ENCODE measurements around the gene SKIL. TPM values are rescaled to one million over a fixed set of nuclear protein-coding genes. Genes with fewer than 3 reads are reported as not detected.

SKIL gene
- total RNA-seq, 4 donors from 2014 or later, result 15.0 to 26.1 (median 24.8) TPM

- Histone ChIP-seq H3K27me3 (no peaks in the 10 kb centered on the region), H3K36me3 (peaks cover 0 to 5% (median 0%) of the 10 kb centered on the region in 3 donors), H3K4me1 (peaks cover 0 to 5% (median 0%) of the 10 kb centered on the region in 3 donors), H3K4me3 (no peak overlapping the region), H3K9me3 (no peaks in the 10 kb centered on the region), H3K27ac (no peak overlapping the region)
- WGBS, 2 donors, result 70 to 84% methylated on average over 2 of the region's 2 CpGs
- no peak for TF ChIP-seq CTCF (IDR thresholded peaks at IDR 0.05)
- no peak for DNase-seq
- intact Hi-C loops (cut with DNase I), result no loop called here
Observed at GRCh38 chr3:170428095-170428494, 70.6 kb downstream of the SKIL start.

GRCh38 chr3:170429050-170429449 lies 71.5 kb downstream of the SKIL start:
- H3K9me3 ChIP-seq, result no peaks in the 10 kb centered on the region
- no peak for DNase-seq
- peaks cover 0 to 5% (median 0%) of the 10 kb centered on the region in 3 donors for H3K36me3 ChIP-seq
- no peak for TF ChIP-seq CTCF (IDR thresholded peaks at IDR 0.05)
- TF ChIP-seq POLR2A (IDR thresholded peaks at IDR 0.05), result no peak
- no peak overlapping the region for H3K4me3 ChIP-seq
- WGBS, 2 donors, result 76 to 89% methylated on average over 1 of the region's 1 CpG
- peaks cover 0 to 5% (median 0%) of the 10 kb centered on the region in 3 donors for H3K4me1 ChIP-seq
- no peak overlapping the region for H3K27ac ChIP-seq
- intact Hi-C loops (cut with DNase I), result no loop called here
- no peaks in the 10 kb centered on the region for H3K27me3 ChIP-seq

- peaks cover 0 to 5% (median 0%) of the 10 kb centered on the region in 3 donors for H3K36me3 ChIP-seq
- TF ChIP-seq CTCF (IDR thresholded peaks at IDR 0.05) (peak in 1 of 6 experiments; percentile 7), POLR2A (IDR thresholded peaks at IDR 0.05) (no peak)
- no peak overlapping the region for H3K27ac ChIP-seq
Observed at GRCh38 chr3:170431054-170431453, 73.5 kb downstream of the SKIL start.

GRCh38 chr3:170432416-170432815 lies 74.9 kb downstream of the SKIL start:
- intact Hi-C loops (cut with DNase I), result no loop called here
- no peaks in the 10 kb centered on the region for H3K9me3 ChIP-seq
- H3K36me3 ChIP-seq, result peaks cover 0 to 5% (median 0%) of the 10 kb centered on the region in 3 donors
- no peaks in the 10 kb centered on the region for H3K4me1 ChIP-seq
- H3K27me3 ChIP-seq, result no peaks in the 10 kb centered on the region
- TF ChIP-seq POLR2A (IDR thresholded peaks at IDR 0.05) (no peak), CTCF (IDR thresholded peaks at IDR 0.05) (no peak)
- DNase-seq, result no peak
- no peak overlapping the region for H3K27ac ChIP-seq
- no peak overlapping the region for H3K4me3 ChIP-seq
- WGBS, 2 donors, result 90 to 96% methylated on average over 6 to 7 of the region's 14 CpGs

More at GRCh38 chr3:170431054-170431453, 73.5 kb downstream of the SKIL start:
- Histone ChIP-seq H3K4me1 (no peaks in the 10 kb centered on the region), H3K9me3 (no peaks in the 10 kb centered on the region), H3K4me3 (no peak overlapping the region), H3K27me3 (no peaks in the 10 kb centered on the region)
- WGBS, 2 donors, result 87 to 88% methylated on average over 3 of the region's 3 CpGs
- DNase-seq, result no peak
- intact Hi-C loops (cut with DNase I), result no loop called here

- no peaks in the 10 kb centered on the region for H3K4me1 ChIP-seq
- DNase-seq, result no peak
- WGBS, 2 donors, result 53 to 91% methylated on average over 2 of the region's 2 CpGs
Observed at GRCh38 chr3:170436697-170437096, 79.2 kb downstream of the SKIL start.

More at GRCh38 chr3:170436697-170437096, 79.2 kb downstream of the SKIL start:
- Histone ChIP-seq H3K9me3 (no peaks in the 10 kb centered on the region), H3K36me3 (peaks cover 0 to 5% (median 0%) of the 10 kb centered on the region in 3 donors), H3K4me3 (no peak overlapping the region), H3K27me3 (peaks cover 0 to 13% (median 0%) of the 10 kb centered on the region in 4 donors), H3K27ac (no peak overlapping the region)
- intact Hi-C loops (cut with DNase I), result no loop called here
- no peak for TF ChIP-seq POLR2A (IDR thresholded peaks at IDR 0.05)
- TF ChIP-seq CTCF (IDR thresholded peaks at IDR 0.05), result no peak
